Left lobe of liver (tissue), 2 donors: ENCODE data around the gene SNTG2. TPM values are rescaled to one million over a fixed set of nuclear protein-coding genes. Genes with fewer than 3 reads are reported as not detected.

Source experiments
- ATAC-seq: fragments of 200-7000 bp; cut with Tn5 transposase; one replicate; pipeline ENCODE4 v1.9.1; 2020; ENCODE audit warnings: mild to moderate bottlenecking, moderate library complexity
- DNase-seq: peaks from one replicate; pipeline ENCODE4 v3.0.0-alpha.2; 2020; ENCODE audit warnings: low spot score
- total RNA-seq: library from RNA; stranded (reverse); gene quantifications from one replicate; pipeline ENCODE4 v1.2.1, GENCODE V29; 2021
- donor health status: DM: no; HTN: no; CAD: no; lungs with moderate emphysema.
- donor health status: DM: no; HTN: yes; CAD: no.

SNTG2 gene
- total RNA-seq, 1 donor from 2014 or later = not detected

GRCh38 chr2:1299043-1299442 is 348.4 kb downstream of the SNTG2 start:
- DNase-seq (no peak), ATAC-seq (no peak)

- ATAC-seq (no peak), DNase-seq (no peak)
These were observed 349.6 kb downstream of the SNTG2 start for GRCh38 chr2:1300284-1300683.

DNA sequence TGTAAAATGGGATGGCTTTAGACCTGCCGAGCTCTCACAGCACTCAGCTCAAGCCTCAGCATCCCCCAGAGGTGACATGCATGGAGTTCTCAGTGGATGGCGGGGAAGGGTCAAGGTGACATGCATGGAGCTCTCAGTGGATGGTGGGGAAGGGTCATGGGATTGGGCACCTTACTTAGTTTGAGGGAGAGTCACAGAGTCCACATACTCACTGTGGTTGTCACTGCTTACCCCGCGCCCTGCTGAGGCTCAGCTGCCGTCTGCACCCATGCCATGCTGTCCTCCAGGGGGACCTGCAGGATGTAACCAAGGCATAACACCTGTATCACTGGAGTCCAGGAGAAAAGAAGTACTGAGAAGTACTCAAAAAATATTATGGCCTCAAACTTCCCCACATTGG is 350.4 kb downstream of the SNTG2 start:
- ATAC-seq (no peak), DNase-seq (no peak)

DNA sequence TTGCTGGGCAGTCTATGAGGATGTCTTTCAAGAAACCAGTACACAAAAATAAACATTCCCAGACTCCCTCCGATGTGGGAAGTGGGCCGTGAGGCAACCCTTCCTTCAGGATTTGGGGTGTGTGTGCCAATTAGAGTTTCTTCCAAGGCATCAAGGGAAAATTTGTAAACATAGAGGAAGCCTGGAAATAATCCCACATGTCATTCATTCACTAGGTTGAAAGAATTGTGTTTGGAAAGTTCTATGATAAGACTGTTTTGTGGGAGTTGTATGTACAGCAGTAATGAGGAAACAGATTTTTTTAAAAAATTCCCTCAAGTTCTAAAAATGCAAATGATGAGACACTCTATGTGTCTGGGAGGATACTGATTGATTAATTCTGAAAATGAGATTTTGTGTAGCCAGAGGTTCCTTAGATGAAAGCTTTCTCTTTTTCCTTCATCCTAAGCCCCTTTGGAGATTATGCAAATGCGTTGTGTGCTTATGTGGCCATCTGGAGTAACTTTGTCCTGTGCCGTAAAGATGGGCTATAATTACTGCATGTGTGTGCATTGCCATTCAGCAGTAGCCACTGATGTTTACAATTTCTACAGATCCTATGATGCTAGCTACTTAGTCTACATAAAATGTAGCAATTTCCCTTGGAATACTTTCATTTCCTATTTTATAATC is 354.8 kb downstream of the SNTG2 start:
- no peak for DNase-seq
- no peak for ATAC-seq

GRCh38 chr2:1306014-1306686 is 355.5 kb downstream of the SNTG2 start:
- DNase-seq (no peak), ATAC-seq (no peak)

- no peak for DNase-seq
- ATAC-seq = no peak
These were observed 356.3 kb downstream of the SNTG2 start for GRCh38 chr2:1306687-1307516.

- no peak for ATAC-seq
- DNase-seq = no peak
These were observed 357.0 kb downstream of the SNTG2 start for GRCh38 chr2:1307670-1308069.

DNA sequence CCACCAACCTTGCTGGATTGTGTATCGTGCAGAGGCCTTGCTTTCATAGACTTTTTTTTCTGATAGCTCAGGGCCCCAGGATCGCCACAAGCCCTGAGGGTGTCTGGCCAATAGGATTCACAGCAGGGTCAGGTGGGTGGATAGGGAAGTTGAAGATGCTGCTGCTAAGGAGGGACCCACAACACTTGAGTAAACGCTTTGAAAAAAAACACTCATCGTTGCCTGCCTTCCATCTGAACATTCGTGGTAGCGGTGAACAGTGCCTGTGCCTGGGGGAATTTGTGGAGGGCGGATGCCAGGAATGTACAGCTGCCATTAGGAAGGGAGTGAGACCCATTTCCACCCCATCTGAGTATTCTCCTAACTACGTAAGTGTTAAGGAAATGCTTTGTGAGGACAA is 358.0 kb downstream of the SNTG2 start:
- DNase-seq (no peak), ATAC-seq (no peak)

DNA sequence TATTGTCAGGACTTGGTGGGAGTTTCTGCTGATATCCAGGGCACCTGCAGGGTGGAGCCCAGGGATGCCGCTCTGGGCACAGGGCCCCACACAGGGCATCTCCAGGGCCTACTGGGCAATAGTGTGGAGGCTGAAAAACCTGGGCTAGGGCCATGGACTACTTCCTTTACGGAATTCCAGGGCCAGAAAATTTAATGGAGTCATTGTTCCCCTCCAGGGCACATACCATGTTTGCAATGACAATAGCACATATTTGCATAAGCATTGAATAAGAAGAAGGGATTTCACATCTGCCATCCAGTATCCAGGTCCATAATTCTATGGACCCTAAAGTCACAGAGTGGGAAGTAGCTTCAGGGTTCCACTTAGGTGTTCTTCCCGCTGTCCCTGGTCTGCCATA is 358.9 kb downstream of the SNTG2 start:
- ATAC-seq = no peak

GRCh38 chr2:1310202-1310601 is 359.6 kb downstream of the SNTG2 start:
- DNase-seq (no peak), ATAC-seq (no peak)

More for the DNA sequence above, 358.9 kb downstream of the SNTG2 start:
- no peak for DNase-seq

- DNase-seq (no peak), ATAC-seq (no peak)
These were observed 360.2 kb downstream of the SNTG2 start for GRCh38 chr2:1310866-1311265.

DNA sequence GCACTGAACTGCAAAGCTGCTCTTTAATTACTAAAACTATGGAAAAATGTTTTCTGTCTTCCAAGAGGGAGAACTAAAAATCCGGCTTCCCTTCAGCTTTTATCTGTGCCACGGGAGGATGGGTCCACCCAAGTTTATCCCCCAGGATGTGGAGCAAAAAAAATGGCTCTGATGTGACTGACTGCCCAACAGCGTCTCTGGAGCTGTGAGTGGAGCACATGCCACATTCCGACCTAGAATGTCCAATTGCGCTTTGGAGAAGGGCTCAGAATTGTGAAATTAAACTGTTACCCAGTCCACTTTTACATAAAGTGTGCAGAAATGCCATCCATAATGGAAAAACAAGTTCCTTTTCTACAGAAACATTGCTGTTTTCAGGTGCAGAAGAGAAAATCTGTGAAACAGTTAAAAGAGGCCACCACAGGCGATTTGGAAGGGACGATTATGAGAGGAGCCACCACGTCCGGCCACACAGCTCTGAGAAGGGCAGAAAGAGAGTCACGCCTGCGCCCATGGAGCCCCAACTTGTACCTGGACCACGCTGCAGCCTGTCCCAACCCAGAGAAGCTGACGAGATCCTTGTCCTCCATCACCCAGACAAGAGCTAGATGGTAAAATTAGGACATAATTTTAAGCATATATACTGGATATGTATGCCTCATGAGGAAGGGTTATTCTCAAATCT is 362.7 kb downstream of the SNTG2 start:
- no peak for ATAC-seq
- DNase-seq = no peak

DNA sequence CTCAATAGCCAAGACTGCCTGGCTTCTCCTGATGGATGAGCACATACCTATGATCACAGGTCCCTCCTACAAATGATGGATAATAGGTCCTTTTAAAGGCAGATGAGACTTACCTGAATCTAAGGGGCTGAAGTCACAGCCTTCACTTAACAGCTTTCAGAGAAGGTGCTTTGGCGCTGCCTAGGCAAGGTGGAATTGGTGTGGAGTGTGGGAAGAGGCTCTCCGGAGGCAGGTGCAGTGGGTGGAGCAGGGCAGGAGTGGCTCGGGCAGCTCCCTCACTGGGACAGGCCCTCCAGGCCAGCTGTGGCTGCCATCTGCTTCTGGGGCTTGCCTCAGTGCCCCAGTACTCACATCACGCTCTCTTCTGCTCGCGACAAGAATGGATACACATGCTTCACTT is 363.6 kb downstream of the SNTG2 start:
- DNase-seq = no peak
- no peak for ATAC-seq

DNA sequence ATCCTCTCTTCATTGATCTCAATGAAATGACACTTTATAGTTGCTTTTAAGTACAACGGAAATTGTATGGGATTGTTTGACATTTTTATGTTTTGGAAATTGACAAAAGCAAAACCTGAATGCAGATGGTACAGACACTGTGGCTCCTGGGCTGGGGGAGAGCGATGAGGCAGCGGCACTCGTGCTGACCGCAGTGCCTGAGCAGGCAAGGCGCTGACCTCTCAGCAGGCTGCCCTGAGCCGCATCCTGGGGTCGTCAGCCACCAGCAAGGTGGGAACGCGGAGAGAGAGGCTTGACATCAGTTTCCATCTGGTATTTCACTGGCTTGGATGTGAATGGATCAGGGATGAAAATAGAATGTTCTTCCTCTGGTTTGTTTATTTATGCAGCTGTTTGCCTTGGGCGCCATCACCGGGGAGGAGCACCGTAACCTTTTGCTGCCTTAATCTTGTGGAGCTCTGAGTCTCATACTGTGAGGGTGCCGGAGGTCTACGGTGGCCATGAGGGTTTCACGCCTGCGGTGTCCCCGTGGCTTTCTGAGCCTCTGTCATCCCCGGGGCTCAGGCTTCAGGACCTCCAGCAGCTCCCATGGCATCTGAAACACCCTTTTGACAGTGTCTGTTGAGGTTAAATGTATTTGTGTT is 367.8 kb downstream of the SNTG2 start:
- ATAC-seq (no peak), DNase-seq (no peak)

DNA sequence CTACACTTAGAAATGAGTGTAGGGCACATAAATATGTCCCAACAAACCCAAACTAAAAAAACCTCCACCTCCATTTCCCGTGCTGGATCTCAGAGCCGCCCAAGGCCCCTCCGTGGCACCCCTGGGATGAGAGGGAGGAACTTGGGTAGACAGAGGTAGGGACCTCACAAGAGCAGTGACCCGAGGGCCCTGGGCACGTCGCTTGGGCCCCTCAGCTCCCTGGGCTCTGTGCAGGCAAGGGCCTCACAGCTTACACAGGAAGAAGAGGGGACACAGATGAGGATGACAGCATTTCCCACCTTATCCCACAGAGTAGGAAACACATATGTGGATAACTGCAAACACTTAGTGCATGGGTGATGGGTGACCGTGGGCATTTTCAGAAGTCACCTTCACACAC is 368.7 kb downstream of the SNTG2 start:
- ATAC-seq = no peak
- no peak for DNase-seq

DNA sequence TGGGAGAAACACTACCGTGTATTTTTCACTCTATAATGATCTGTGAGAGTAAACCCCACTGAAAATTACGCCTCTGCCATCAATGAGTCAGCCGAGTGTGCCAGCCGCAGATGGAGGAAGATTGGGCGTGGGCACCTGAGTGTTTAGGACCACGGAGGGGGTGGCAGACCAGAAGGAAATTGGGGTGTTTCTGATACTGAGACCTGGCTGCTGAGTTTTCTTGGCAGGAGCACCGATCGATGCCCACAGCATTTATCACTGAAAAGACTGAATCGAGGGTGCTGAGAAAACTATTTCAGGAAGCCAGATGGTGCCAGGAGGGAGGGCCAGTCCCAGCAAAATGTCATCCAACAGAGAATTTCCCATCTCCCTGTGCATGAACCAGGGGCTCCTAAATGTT is 370.7 kb downstream of the SNTG2 start:
- DNase-seq (no peak), ATAC-seq (no peak)

- DNase-seq (no peak), ATAC-seq (no peak)
These were observed 374.2 kb downstream of the SNTG2 start for GRCh38 chr2:1324884-1325283.

DNA sequence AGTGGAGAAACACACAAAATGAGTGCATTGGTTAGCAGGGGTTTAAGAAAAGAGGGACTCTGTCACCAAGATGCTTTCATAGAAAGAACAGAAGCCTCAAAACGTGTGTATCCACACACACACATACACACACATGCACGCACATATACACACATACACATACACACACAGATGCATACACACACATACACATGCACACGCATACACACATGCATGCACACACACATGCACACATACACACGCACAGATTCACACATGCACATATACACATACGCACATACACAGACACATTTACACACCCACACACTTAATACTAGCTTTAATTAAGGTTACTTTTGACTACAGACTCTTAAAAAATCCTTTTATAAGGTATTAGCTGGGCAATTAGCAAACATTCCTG is 378.0 kb downstream of the SNTG2 start:
- ATAC-seq = no peak
- DNase-seq = no peak

- DNase-seq (no peak), ATAC-seq (no peak)
These were observed 388.9 kb downstream of the SNTG2 start for GRCh38 chr2:1339388-1340140.

GRCh38 chr2:1340141-1340512 is 389.5 kb downstream of the SNTG2 start:
- ATAC-seq (no peak), DNase-seq (no peak)
